ENCODE data around the gene ERP29. TPM values are rescaled to one million over a fixed set of nuclear protein-coding genes. Genes with fewer than 3 reads are reported as not detected.
"Not testable (repeated sequence)": the region's sequence is repeated elsewhere in the genome, so short reads cannot be mapped to it uniquely, and the experiment has no call there.

The ERP29 gene
- total RNA-seq, 1 donor from 2014 or later: 95.8 TPM

DNA sequence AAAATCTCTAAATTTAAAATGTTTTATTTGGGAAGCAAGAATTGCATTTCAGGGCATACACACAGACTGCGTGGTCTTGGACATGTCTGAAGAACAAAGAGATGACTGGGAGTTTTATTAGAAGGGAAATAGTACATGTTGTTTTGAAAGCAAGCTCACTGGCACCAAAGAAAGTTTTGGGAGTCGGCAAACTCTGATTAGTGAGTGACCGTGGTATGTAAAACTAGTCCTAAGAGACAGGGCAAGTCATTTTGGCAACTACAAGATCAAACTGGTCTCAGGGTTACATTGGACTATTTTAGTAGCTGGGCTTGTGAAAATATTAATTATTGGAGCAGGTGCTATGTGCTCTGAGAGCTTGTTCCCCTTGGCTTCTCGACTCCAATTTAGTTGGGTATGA, 15.2 kb upstream of the ERP29 start:
- no peak for DNase-seq (ENCODE audit: low read depth)
- no peaks in the 10 kb centered on the region for H3K27me3 ChIP-seq (ENCODE audit: control insufficient read depth, insufficient read depth, low read length)
- H3K36me3 ChIP-seq (ENCODE audit: control insufficient read depth, insufficient read depth, low read length): no peaks in the 10 kb centered on the region
- TF ChIP-seq, protein P1, sequence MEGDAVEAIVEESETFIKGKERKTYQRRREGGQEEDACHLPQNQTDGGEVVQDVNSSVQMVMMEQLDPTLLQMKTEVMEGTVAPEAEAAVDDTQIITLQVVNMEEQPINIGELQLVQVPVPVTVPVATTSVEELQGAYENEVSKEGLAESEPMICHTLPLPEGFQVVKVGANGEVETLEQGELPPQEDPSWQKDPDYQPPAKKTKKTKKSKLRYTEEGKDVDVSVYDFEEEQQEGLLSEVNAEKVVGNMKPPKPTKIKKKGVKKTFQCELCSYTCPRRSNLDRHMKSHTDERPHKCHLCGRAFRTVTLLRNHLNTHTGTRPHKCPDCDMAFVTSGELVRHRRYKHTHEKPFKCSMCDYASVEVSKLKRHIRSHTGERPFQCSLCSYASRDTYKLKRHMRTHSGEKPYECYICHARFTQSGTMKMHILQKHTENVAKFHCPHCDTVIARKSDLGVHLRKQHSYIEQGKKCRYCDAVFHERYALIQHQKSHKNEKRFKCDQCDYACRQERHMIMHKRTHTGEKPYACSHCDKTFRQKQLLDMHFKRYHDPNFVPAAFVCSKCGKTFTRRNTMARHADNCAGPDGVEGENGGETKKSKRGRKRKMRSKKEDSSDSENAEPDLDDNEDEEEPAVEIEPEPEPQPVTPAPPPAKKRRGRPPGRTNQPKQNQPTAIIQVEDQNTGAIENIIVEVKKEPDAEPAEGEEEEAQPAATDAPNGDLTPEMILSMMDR (IDR thresholded peaks at IDR 0.05; ENCODE audit: insufficient read depth, low read length, poor library complexity, severe bottlenecking): no peak
- no peak overlapping the region for H3K4me3 ChIP-seq (ENCODE audit: low read depth, low read length)

DNA sequence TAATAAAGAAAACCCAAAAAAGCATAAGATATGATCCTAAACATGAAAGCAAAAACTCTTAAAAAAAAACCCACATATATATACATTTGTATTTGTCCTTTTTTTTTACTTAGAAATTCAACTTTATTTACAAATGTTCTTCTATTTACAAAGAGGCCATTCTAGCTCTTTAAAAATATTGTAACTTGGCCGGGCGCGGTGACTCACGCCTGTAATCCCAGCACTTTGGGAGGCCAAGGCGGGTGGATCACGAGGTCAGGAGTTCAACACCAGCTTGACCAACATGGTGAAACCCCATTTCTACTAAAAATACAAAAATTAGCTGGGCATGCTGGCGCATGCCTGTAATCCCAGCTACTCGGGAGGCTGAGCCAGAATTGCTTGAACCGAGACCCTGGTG, 14.1 kb upstream of the ERP29 start:
- DNase-seq (ENCODE audit: low read depth); H3K27me3 ChIP-seq (ENCODE audit: control insufficient read depth, insufficient read depth, low read length); H3K36me3 ChIP-seq (ENCODE audit: control insufficient read depth, insufficient read depth, low read length); H3K4me3 ChIP-seq (ENCODE audit: low read depth, low read length): not testable (repeated sequence)

DNA sequence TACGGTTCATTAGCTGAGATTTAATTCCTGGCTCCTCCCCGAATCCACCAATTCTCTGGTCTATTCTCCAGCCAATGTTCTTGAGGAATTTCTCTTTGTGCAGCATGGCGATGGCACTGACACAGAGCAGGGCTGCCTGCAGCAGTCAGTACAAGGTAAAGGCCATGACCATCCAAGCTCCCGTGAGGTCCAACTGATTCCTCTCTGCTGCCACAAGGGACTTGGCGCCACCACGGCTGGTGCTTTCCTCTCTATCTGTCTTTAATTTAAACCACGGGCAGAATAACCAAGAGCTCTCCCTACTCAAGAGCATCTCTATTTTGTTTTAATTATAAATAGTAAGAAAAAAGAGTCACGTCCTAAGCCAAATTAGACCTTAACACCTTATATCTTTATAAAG, 12.4 kb upstream of the ERP29 start:
- Histone ChIP-seq H3K27me3 (ENCODE audit: control insufficient read depth, insufficient read depth, low read length) (no peaks in the 10 kb centered on the region), H3K4me3 (ENCODE audit: low read depth, low read length) (no peak overlapping the region), H3K36me3 (ENCODE audit: control insufficient read depth, insufficient read depth, low read length) (no peaks in the 10 kb centered on the region)
- TF ChIP-seq, protein P1 (IDR thresholded peaks at IDR 0.05; ENCODE audit: insufficient read depth, low read length, poor library complexity, severe bottlenecking): no peak
- DNase-seq (ENCODE audit: low read depth): no peak

DNA sequence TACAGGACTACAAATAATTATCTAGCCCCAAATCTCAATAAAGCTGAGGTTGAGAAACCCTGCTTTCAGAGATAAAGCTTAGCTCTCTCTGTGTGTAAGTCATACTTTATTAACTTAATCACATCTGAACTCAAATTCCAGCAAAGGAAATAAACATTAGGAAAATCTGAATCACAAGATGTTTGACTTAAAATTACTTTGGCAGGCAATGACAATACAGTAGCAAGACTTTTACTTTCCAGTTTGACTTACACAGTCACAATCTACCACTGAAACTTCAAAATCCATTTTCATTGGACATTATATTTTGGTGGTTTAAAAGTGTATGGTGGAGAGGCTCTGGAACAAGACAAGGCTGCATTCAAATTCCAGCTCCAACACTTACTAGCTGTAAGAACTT, 11.7 kb upstream of the ERP29 start:
- DNase-seq (ENCODE audit: low read depth): no peak
- TF ChIP-seq, protein P1 (IDR thresholded peaks at IDR 0.05; ENCODE audit: insufficient read depth, low read length, poor library complexity, severe bottlenecking): no peak
- no peak overlapping the region for H3K4me3 ChIP-seq (ENCODE audit: low read depth, low read length)
- H3K36me3 ChIP-seq (ENCODE audit: control insufficient read depth, insufficient read depth, low read length): no peaks in the 10 kb centered on the region
- H3K27me3 ChIP-seq (ENCODE audit: control insufficient read depth, insufficient read depth, low read length): no peaks in the 10 kb centered on the region

DNA sequence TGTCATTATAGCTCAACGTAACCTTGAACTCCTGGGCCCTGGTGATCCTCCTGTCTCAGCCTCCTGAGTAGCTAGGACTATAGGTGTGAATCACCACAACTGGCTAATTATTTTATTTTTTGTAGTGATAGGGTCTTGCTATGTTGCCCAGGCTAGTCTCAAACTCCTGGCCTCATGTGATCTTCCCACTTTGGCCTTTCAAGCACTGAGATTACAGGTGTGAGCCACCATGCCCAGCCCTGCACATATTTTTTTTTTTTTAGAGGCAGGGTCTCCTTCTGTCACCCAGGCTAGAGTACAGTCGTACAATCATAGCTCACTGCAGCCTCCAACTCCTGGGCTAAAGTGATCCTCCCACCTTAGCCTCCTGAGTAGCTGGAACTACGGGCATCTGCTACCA, 9.2 kb upstream of the ERP29 start:
- TF ChIP-seq, protein P1 (IDR thresholded peaks at IDR 0.05; ENCODE audit: insufficient read depth, low read length, poor library complexity, severe bottlenecking): no peak
- Histone ChIP-seq H3K36me3 (ENCODE audit: control insufficient read depth, insufficient read depth, low read length) (no peaks in the 10 kb centered on the region), H3K27me3 (ENCODE audit: control insufficient read depth, insufficient read depth, low read length) (no peaks in the 10 kb centered on the region), H3K4me3 (ENCODE audit: low read depth, low read length) (no peak overlapping the region)
- DNase-seq (ENCODE audit: low read depth): no peak

DNA sequence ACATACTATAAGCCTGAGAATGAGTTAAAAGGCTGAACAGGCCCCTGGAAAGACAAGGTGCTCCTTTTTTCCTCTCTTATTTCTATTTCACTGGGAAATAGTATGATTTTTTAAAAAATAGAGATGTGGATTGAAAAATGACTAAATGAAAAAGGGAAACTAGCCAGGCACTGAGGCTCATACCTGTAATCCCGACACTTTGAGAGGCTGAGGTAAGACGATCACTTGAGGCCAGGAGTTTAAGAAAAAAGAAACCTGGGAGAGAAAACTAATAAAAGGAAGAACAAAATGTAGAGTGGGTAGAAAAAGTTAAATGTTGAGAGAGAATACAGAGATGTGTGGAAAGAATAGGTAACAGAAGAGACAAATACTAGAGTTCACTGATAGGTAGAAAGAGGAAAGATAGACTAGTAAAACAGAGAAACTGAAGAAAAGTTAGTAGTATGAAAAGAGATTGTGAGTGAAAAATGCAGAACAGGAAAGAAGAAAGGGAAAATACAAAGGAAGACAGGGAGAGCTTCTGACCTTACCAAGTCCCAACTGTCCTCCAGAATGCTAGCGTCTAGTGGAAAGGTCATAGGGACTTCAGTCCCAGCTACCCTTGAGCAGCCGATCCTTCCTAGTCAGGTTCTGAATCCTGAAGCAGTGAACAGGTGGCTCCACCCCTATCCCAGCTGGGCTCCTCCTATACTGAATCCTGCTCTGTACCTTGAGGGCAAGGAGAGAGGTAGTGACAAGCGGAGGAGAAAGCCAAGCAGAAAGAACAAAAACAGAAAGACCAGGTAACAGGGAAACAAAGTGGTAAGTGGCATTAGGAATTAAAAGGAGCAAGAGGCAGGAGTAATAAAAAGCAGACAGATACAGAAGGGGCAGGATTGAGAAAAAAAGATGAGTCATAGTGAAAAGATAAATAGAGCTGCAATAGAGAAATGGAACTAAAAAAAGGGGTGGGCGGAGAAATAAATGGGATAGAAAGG, 7.5 kb upstream of the ERP29 start:
- DNase-seq (ENCODE audit: low read depth): no peak
- Histone ChIP-seq H3K4me3 (ENCODE audit: low read depth, low read length) (no peak overlapping the region), H3K36me3 (ENCODE audit: control insufficient read depth, insufficient read depth, low read length) (no peaks in the 10 kb centered on the region), H3K27me3 (ENCODE audit: control insufficient read depth, insufficient read depth, low read length) (no peaks in the 10 kb centered on the region)
- TF ChIP-seq, protein P1 (IDR thresholded peaks at IDR 0.05; ENCODE audit: insufficient read depth, low read length, poor library complexity, severe bottlenecking): no peak
